OCI-LY1 (cell line): ENCODE measurements around the gene ZNF280A.

ENCODE experiments used
- EZH2 ChIP-seq: fragments of 200-600 bp; sonication (generic), shearing (Covaris generic); IDR thresholded peaks from 2 replicates; pipeline ENCODE4 v1.8.0; 2017; ENCODE audit warnings: borderline replicate concordance, mixed run types, mild to moderate bottlenecking, antibody characterized with exemption, low read length, moderate library complexity, mixed read lengths
- TF ChIP-seq, protein P1 (sequence below): fragments of 200-600 bp; sonication (generic), shearing (Covaris generic); IDR thresholded peaks from 2 replicates; pipeline ENCODE4 v1.5.1; 2017; ENCODE audit warnings: mild to moderate bottlenecking, antibody characterized with exemption, low read length, moderate library complexity, mixed read lengths

DNA sequence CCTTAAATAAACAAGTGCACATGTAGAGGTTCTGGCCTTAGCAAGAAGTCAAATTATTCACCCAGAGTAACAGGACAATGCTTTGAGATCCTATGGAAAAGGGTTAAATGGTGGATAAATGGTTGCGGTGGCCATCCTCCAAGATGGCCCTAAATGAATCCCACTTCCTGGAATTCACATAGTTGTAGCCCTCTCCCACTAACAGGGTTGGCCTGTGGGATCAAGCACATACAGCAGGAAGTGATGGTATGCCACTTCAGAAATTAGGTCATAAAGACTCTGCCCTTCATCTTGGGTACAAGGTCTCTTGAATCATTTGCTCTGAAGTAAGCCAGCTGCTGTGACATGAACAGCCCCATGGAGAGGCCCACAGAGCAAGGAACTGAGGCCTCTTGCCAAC lies 13.3 kb downstream of the ZNF280A start:
- TF ChIP-seq, protein P1, sequence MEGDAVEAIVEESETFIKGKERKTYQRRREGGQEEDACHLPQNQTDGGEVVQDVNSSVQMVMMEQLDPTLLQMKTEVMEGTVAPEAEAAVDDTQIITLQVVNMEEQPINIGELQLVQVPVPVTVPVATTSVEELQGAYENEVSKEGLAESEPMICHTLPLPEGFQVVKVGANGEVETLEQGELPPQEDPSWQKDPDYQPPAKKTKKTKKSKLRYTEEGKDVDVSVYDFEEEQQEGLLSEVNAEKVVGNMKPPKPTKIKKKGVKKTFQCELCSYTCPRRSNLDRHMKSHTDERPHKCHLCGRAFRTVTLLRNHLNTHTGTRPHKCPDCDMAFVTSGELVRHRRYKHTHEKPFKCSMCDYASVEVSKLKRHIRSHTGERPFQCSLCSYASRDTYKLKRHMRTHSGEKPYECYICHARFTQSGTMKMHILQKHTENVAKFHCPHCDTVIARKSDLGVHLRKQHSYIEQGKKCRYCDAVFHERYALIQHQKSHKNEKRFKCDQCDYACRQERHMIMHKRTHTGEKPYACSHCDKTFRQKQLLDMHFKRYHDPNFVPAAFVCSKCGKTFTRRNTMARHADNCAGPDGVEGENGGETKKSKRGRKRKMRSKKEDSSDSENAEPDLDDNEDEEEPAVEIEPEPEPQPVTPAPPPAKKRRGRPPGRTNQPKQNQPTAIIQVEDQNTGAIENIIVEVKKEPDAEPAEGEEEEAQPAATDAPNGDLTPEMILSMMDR: no peak
- no peak for TF ChIP-seq EZH2
